HG03520 (cell line): ENCODE data around the gene SNED1.
"Not testable (repeated sequence)": the region's sequence is repeated elsewhere in the genome, so short reads cannot be mapped to it uniquely, and the experiment has no call there.

Experiments used
- ATAC-seq: cut with Tn5 transposase; IDR thresholded peaks from one replicate; pipeline ENCODE4 v1.9.1; 2021; ENCODE audit warnings: mild to moderate bottlenecking, moderate library complexity; ENCODE audit not compliant: unreplicated experiment

Gene SNED1

GRCh38 chr2:241081643-241082340 is 83.4 kb downstream of the SNED1 start:
- no peak for ATAC-seq

GRCh38 chr2:241082341-241083090 is 84.1 kb downstream of the SNED1 start:
- ATAC-seq: no peak

DNA sequence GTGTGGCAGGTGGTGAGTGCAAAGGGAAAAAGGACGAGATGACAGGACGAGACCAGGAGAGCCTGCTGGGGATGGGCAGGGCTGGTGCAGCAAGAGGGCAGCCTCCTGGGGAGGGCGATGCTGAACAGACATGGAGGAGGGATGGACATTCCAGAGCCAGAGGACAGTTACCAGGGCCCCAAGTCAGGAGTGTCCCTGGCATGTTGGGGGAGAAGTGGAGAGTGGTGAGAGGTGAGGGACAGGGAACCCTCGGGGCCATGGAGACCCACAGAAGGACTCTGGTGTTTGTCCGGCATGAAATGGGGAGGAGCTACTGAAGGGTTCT is 84.6 kb downstream of the SNED1 start:
- ATAC-seq: no peak

DNA sequence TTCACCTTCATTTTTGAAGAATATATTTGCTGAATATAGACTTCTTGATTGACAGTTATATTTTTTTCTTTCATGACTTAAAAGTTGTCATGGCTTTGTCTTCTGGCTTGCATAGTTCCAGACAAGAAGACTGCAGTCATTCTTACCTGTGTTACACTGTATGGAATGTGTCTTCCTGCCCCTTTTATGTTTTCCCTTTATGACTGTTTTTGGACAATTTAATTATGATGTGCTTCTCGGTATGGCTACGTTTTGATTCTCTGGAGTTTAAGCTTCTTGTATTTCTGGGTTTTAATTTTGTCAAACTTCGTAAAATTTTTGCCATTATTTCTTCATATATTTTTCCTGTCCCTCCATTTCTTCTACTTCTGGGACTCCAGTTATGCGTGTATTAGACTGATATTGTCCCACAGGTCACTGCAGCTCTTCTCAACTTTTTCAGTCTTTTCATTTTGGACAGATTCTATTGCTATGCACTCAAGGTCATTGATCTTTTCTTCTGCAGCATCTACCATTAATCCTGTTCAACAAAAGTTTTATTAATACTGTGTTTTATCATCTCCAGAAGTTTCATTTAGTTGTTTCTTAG is 86.5 kb downstream of the SNED1 start:
- ATAC-seq: no peak

DNA sequence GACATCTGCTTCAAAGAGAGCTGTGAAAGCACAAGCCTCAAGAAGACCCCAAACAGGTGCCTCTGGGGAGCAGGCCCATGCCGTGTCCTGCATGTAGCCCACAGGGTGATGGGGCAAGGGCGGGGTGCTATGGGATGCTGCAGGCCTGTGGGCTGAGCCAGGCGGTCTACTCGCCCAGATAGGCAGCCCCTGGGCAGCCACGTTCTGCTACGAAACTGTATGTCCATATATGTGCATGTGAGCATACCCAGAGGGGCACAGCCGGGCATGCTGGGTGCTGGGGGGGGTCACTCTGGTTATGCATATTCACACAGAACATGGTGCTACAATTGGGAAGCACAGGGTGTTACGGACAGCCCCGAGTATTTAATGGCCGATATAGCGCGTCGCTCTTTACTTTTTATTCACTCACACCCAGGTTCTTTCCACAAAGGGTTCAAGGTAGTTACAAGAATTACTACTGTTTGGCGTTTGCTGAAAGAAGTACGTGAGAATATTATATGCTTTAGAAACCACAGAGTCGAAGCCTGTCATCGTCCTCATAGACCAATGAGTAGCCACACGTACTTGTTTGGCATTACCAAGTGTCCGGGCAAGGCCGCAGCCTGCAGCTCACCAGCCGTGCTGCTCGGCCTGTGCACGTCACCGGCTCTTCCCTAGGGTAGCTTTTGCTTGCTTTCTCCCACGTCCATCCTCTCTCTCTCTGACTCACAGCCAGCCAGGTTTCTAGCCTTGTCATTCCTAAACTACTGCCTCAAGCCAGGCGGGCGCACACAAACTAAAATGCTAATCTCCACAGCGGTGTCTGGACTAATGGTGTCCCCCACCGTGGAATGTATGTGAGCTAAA is 89.2 kb downstream of the SNED1 start:
- no peak for ATAC-seq

DNA sequence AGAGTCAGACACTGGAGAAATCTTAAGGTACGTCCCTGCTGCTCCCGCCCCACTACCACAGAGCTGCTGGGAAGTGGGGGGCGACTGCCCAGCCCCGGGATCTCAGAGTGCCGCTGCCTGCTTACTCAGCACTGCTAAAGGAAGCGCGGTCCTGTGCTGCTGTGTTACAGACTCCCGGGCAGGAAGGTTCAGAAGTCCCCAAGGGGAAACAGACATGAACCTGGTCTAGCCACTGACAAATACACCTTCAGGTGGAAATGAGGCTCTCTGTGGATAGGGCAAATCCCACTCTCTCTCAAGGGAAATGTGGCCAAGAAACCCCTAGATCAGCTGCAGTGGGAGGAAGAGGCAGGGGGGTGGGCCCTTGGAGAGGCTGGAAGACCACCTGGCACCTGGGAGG is 90.0 kb downstream of the SNED1 start:
- ATAC-seq: no peak

DNA sequence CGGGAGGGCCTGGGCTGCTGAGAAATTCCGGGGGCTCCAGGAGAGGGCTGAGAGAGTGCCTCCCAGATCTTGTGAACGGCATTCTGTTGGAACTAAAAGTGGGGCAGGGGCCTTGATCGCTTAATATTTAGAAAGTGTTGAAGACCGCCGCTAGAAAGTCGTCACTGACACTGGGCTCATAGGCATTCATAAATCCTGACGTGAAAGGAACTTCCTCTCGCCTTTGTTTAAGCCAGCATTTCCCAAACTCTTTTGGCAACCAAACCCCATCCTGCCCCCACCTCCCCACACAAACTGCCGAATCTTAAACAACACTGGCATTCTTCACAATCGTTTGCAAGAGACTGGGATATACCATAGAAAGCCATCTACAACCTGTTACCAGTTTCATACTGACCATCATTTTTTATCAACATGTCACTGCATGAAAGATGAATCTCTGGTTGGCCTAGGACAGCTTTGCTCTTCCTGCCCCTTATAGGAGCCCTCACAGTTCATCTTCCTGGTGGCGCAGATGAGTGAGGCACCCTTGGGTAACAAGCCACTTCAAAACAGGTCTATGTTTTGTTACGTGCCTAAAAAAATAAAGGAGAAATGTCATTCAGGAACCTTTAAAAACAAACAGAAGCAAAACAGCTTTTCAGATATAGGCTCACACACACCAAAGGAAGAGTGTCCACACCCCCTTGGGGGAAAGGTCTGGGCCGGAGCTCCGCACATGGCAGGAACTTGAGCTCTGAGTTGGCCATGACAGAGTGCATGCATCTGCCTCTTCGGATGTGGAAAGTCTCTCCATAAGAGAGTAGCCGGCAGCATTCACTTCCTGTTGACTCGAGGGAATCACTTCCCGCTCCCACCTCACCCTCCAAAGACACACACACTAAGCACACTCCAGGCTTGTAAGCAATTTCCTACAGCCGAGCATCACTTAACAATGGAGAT is 90.6 kb downstream of the SNED1 start:
- ATAC-seq: no peak

- no peak for ATAC-seq
Measured at GRCh38 chr2:241091201-241091600, 92.8 kb downstream of the SNED1 start.

DNA sequence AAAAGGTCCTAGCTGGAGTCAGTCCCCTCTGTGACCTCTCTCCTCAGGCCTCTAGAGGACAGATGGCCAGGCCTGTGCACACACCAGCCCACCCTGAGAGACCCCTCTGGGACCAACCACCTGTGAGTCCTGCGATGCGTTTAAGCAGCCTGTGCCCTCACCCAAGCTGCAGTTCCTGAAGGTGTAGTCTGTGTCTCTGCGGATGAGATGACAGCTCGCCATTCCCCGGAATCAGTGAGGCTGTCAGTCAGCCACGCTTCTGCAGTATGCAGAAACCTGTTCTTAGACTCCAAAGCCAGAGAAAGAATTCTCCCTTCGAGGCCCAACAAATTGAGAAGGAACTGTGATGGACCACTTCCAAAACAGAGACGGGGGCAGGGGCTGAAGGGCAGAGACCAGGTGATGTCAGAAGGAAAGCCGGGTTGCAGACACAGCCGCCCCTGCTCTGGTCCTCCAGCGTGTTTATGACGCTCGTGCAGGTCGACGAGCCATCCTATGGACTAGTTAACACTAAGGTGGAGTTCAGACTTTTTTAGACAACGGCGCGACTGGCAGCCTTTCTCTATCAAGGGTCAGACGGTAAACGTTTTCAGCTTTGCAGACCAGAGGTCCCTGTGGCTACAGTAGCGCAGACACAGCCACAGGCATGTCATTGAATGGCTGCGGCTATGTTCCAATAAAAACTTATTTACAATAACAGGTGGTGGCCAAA is 93.5 kb downstream of the SNED1 start:
- no peak for ATAC-seq

DNA sequence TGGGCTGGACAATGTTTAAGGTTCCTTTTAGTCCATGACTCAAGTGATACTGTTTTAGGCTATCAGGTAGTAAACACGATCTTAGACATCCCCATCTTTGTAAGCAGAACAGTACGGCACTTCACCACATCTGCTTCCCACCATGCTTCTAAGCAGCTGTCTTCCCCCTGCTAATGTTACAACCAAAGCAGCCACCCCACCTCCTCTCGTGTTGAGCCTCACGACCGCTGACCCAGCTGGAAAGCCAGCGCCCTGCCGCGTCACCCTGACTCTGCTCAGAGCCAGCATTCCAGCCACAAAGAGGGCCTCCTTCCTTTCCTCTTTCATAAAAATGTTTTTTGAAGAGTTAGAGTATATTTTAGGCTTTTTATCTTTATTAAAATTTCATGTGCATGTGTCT is 94.3 kb downstream of the SNED1 start:
- no peak for ATAC-seq

DNA sequence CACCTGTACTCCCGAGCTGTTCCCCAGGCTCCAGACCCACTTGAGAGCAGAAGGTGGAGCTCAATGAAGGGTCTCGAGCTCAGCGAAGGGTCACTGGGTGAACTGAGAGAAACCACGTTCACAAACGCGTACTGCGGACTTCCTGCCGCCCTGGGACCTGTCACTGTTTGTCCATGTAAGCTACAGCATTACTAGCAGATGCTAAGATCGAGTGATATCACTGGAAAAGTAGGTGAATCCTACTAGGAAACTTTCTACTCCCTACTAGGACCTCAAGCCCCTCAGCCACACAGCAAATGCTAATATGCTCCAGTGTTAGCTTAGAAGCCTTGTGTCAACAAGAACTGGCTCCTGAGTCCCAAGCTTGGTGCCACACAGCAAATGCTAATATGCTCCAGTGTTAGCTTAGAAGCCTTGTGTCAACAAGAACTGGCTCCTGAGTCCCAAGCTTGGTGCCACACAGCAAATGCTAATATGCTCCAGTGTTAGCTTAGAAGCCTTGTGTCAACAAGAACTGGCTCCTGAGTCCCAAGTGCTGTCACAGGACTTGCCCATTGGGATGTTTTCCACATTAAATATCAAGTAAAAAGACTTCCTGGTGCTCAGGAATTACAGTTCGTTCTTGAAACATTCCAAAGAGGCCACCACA is 94.8 kb downstream of the SNED1 start:
- ATAC-seq: not testable (repeated sequence)

DNA sequence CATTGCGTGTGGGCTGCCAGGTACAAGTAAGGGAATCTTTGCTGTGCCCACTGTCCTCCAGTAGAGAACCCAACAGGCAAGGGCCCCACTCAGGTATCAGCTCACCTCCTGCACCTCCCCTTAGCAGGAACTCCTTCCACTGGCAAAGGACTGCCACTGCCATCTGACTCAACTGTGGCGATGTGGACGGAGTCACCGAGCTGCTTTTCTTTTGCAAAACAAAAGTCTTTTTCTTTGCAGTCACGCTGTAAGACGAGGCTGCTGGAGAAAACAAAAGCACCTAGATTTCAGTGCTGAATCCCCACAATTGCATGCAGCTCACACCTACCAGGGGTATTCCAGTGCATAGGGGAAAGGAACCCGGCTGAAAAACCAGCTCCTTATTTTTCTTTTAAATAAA is 95.8 kb downstream of the SNED1 start:
- no peak for ATAC-seq

GRCh38 chr2:241094924-241095420 is 96.6 kb downstream of the SNED1 start:
- ATAC-seq: no peak

GRCh38 chr2:241095594-241096290 is 97.3 kb downstream of the SNED1 start:
- no peak for ATAC-seq

DNA sequence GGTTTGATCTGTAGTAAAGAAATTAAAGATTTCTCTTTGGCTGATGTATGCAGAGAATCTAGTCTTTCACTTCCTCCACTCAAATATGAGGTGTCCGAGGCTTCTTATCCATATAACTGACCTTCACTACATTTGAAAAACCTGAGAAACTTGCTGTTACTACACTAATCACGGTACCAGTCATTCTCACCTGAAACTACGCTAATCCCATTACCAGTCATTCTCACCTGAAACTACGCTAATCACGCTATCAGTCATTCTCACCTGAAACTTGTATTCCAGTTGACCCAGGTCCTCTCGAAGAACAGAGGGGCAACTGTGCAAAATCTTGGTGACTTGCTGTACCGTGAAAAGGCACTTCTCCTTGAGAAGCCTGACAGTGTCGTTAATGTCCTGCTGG is 98.6 kb downstream of the SNED1 start:
- ATAC-seq: peak; percentile 47

DNA sequence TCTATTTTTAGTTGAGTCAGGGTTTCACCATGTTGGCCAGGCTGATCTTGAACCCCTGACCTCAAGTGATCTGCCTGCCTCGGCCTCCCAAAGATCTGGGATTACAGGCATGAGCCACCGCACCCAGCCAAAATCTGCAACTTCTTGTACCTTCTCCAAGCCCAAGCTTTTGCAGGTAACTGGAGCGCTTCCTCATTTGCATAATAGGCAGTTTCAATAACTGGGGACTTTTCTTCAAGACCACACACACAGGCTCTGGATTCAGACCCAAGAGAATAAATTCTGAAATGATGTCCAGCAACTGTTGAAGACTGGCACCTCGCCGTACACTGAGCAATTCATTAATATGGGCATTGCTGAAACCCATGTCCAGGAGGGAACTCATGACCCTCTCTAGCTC is 100.8 kb downstream of the SNED1 start:
- no peak for ATAC-seq

- peak; percentile 79 for ATAC-seq
Measured at GRCh38 chr2:241102239-241102803, 103.9 kb downstream of the SNED1 start, which contains the start of gene MTERF4. Gene MTERF4 (minus strand): TSS chr2:241102287. CDS start chr2:241102273, 14 bp downstream.

DNA sequence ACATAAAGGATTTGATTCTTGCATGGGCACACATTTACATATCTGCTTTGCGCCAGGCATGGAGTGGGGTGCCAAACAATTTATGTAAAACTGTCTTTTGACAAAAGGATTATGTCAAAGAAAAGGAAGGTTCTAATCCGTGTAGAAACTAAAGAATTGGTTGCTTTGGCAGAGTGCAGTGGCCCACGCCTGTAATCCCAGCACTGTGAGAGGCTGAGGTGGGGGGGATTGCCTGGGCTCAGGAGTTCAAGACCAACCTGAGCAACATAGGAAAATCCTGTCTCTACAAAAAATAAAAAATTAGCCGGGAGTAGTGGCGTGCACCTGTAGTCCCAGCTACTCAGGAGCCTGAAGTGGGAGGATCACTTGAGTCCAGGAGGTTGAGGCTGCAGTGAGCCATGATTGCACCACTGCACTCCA is 104.8 kb downstream of the SNED1 start:
- no peak for ATAC-seq
